B cell (primary cell): ENCODE data around the gene PCBP3. TPM values are rescaled to one million over a fixed set of nuclear protein-coding genes. Genes with fewer than 3 reads are reported as not detected.

ENCODE experiments used
- ATAC-seq: fragments of 200-7000 bp; cut with Tn5 transposase; one replicate; pipeline ENCODE4 v1.10.0; 2021; ENCODE audit warnings: low read depth, mild to moderate bottlenecking, moderate number of reproducible peaks, moderate library complexity
- CTCF ChIA-PET: fragments of 350-600 bp; sonication (Branson Sonifier 250); formaldehyde crosslinking; loops from one replicate; lab custom pipeline; 2021; ENCODE audit warnings: antibody characterized with exemption, inconsistent platforms; lab: Charles Lee
- POLR2A ChIA-PET: fragments of 350-600 bp; sonication (Branson Sonifier 250); formaldehyde crosslinking; loops from one replicate; lab custom pipeline; 2021; ENCODE audit warnings: antibody characterized with exemption; lab: Charles Lee
- DNase-seq: peaks from one replicate; pipeline ENCODE4 v3.0.0; 2013
- H2AFZ ChIP-seq: 2 replicates; pipeline ENCODE4 v1.6.1; 2012; ENCODE audit warnings: mild to moderate bottlenecking, low read depth, low read length; ENCODE audit not compliant: insufficient read depth, poor library complexity, severe bottlenecking
- H3K27ac ChIP-seq, 2 donors: 1 replicate in 1 of 2; 2 replicates in 1 of 2; pipeline ENCODE4 v1.5.1; 2012 to 2013; ENCODE audit warnings: low read length in 2 of 2, mild to moderate bottlenecking in 2 of 2, moderate library complexity in 1 of 2
- H3K27me3 ChIP-seq, 4 experiments: fragments of 200-600 bp in 1 of 4; sonication (generic) in 1 of 4; replicated peaks in 1 of 4; 1 replicate in 2 of 4; 2 replicates in 2 of 4; pipeline versions ENCODE4 v1.6.1 to v1.7.0; 2013 to 2016; ENCODE audit warnings: low read length in 3 of 4, mild to moderate bottlenecking in 2 of 4, mixed read lengths in 1 of 4, moderate library complexity in 1 of 4; ENCODE audit not compliant: insufficient read depth in 4 of 4, control insufficient read depth in 3 of 4; ENCODE audit errors: control extremely low read depth in 1 of 4
- H3K36me3 ChIP-seq, 2 experiments: replicated peaks in 1 of 2; 1 replicate in 1 of 2; 2 replicates in 1 of 2; pipeline versions ENCODE4 v1.6.1 to v1.7.1; 2013; ENCODE audit warnings: low read length in 1 of 2; ENCODE audit not compliant: insufficient read depth in 2 of 2, control insufficient read depth in 1 of 2; ENCODE audit errors: control extremely low read depth in 1 of 2, extremely low read depth in 1 of 2
- H3K4me1 ChIP-seq, 2 donors: fragments of 200-600 bp in 1 of 2; sonication (generic) in 1 of 2; 1 replicate in 1 of 2; 2 replicates in 1 of 2; pipeline versions ENCODE4 v1.5.1 to v1.6.1; 2013 to 2017; ENCODE audit warnings: low read length in 2 of 2; ENCODE audit not compliant: control insufficient read depth in 2 of 2, insufficient read depth in 2 of 2
- H3K4me2 ChIP-seq: replicated peaks from 2 replicates; pipeline ENCODE3; 2012; ENCODE audit warnings: mild to moderate bottlenecking, low read depth, low read length; ENCODE audit not compliant: poor library complexity, severe bottlenecking
- H3K4me3 ChIP-seq, 5 experiments: fragments of 200-600 bp in 1 of 5; sonication (generic) in 1 of 5; 1 replicate in 3 of 5; 2 replicates in 2 of 5; pipeline versions ENCODE4 v1.5.1 to v1.7.0; 2011 to 2016; ENCODE audit warnings: low read length in 4 of 5, mild to moderate bottlenecking in 4 of 5, low read depth in 2 of 5, control low read depth in 1 of 5, moderate library complexity in 1 of 5; ENCODE audit not compliant: insufficient read depth in 1 of 5; ENCODE audit errors: control extremely low read depth in 1 of 5, extremely low read depth in 1 of 5
- H3K79me2 ChIP-seq: fragments of 200-600 bp; sonication (generic); one replicate; pipeline ENCODE4 v1.6.0; 2016; ENCODE audit warnings: low read length; ENCODE audit not compliant: control insufficient read depth, insufficient read depth
- H3K9ac ChIP-seq: fragments of 200-600 bp; sonication (generic); 2 replicates; pipeline ENCODE4 v1.6.1; 2017; ENCODE audit warnings: mild to moderate bottlenecking, low read length, moderate library complexity
- H3K9me3 ChIP-seq, 3 donors: one replicate each; pipeline versions ENCODE4 v1.6.1 to v1.7.1; 2013; ENCODE audit warnings: low read length in 2 of 3; ENCODE audit not compliant: control insufficient read depth in 2 of 3, insufficient read depth in 1 of 3; ENCODE audit errors: control extremely low read depth in 1 of 3
- H4K20me1 ChIP-seq: 2 replicates; pipeline ENCODE4 v1.6.0; 2012; ENCODE audit warnings: mild to moderate bottlenecking, low read length; ENCODE audit not compliant: insufficient read depth, control insufficient read depth, poor library complexity, severe bottlenecking
- H3K27ac Mint-ChIP-seq: one replicate; pipeline ENCODE4 v1.8.0; 2021; ENCODE audit warnings: mixed read lengths
- H3K27me3 Mint-ChIP-seq: one replicate; pipeline ENCODE4 v1.8.0; 2021; ENCODE audit warnings: mixed read lengths
- H3K4me1 Mint-ChIP-seq: one replicate; pipeline ENCODE4 v1.8.0; 2021; ENCODE audit warnings: mixed read lengths
- H3K4me3 Mint-ChIP-seq: one replicate; pipeline ENCODE4 v1.8.0; 2021; ENCODE audit warnings: mixed read lengths
- H3K9me3 Mint-ChIP-seq: one replicate; pipeline ENCODE4 v1.8.0; 2022; ENCODE audit warnings: mixed read lengths; ENCODE audit not compliant: insufficient read depth
- CTCF ChIP-seq: fragments of 200-600 bp; IDR thresholded peaks from one replicate; pipeline ENCODE4 v1.8.0; 2022; ENCODE audit warnings: antibody characterized with exemption, mild to moderate bottlenecking
- EZH2 ChIP-seq: IDR thresholded peaks from 2 replicates; pipeline ENCODE4 v1.6.1; 2012; ENCODE audit warnings: borderline replicate concordance, low read depth, mild to moderate bottlenecking, moderate library complexity, low read length; ENCODE audit not compliant: insufficient read depth, poor library complexity, severe bottlenecking
- WGBS: methylation state at CpG from one replicate; pipeline ENCODE4 v1.1.5; 2013; ENCODE audit warnings: missing lambda C conversion rate; ENCODE audit not compliant: insufficient coverage; 5-methylcytosine and 5-hydroxymethylcytosine counted together
- intact Hi-C: fragments of 100-400 bp; cut with micrococcal nuclease; formaldehyde crosslinking; loops from one replicate; pipeline ENCODE4 v1.10.0; 2022
- polyA plus RNA-seq: library from polyadenylated mRNA; depleted of rRNA; stranded (reverse); fragments of >200 nt; gene quantifications from 2 replicates; pipeline ENCODE4 v1.2.3, GENCODE V29; 2012
- total RNA-seq, 2 donors: library from RNA; stranded (reverse); fragments of 120-200 nt in 1 of 2; gene quantifications; 1 replicate in 1 of 2; 2 replicates in 1 of 2; pipeline versions ENCODE4 v1.2.3 to v1.2.4, GENCODE V29; 2013 to 2022

The PCBP3 gene
- total and polyA plus RNA-seq, 2 donors (not counting 1 experiment from before 2014, with no cell fraction given): 0.45 to 2.7 TPM

GRCh38 chr21:45801989-45802388 lies 158.5 kb downstream of the PCBP3 start:
- ChIA-PET CTCF (no interaction called here), POLR2A (no interaction called here)
- Mint-ChIP-seq H3K9me3 (no peaks in the 10 kb centered on the region), H3K4me1 (no peaks in the 10 kb centered on the region), H3K27me3 (no peaks in the 10 kb centered on the region), H3K27ac (no peak overlapping the region), H3K4me3 (no peak overlapping the region)
- Histone ChIP-seq H3K9me3 (no peaks in the 10 kb centered on the region), H3K27me3 (no peaks in the 10 kb centered on the region), H4K20me1 (no peaks in the 10 kb centered on the region), H3K36me3 (no peaks in the 10 kb centered on the region), H3K4me3 (no peak overlapping the region), H3K4me1 (no peaks in the 10 kb centered on the region), H3K79me2 (no peaks in the 10 kb centered on the region), H3K4me2 (no peak overlapping the region), H2AFZ (no peak overlapping the region), H3K9ac (no peak overlapping the region), H3K27ac (no peak overlapping the region)
- DNase-seq (no peak), ATAC-seq (no peak)
- TF ChIP-seq CTCF: no peak
- no peak for TF ChIP-seq EZH2
- intact Hi-C loops: no loop called here
- WGBS: 91% methylated on average over 8 of the region's 8 CpGs

DNA sequence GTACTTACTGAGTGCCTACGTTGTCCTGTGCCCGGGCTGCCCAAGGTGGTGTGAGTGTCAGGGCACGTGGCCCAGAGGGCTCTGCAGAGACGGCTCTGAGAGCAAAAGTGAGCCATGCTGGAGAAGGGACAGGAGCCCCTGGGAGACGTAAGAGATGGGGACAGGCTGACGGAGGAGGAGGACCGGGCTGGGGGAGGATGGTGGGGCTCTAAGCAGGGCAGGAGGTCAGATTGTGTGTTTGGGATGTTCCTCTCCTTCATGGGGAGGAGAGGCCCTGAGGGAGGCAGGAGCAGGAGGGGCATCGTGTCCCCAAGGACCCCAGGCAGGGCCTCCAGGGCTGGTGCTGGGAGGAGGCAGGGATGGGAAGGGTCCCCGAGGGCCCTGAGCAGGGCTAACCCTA lies 158.9 kb downstream of the PCBP3 start:
- Mint-ChIP-seq H3K27ac (peak overlapping the region; percentile 37), H3K27me3 (no peaks in the 10 kb centered on the region), H3K4me3 (no peak overlapping the region), H3K9me3 (no peaks in the 10 kb centered on the region), H3K4me1 (no peaks in the 10 kb centered on the region)
- Histone ChIP-seq H2AFZ (no peak overlapping the region), H3K4me1 (no peaks in the 10 kb centered on the region), H3K4me2 (no peak overlapping the region), H4K20me1 (no peaks in the 10 kb centered on the region), H3K27me3 (no peaks in the 10 kb centered on the region), H3K9me3 (no peaks in the 10 kb centered on the region), H3K4me3 (no peak overlapping the region), H3K9ac (no peak overlapping the region), H3K36me3 (no peaks in the 10 kb centered on the region), H3K27ac (no peak overlapping the region), H3K79me2 (no peaks in the 10 kb centered on the region)
- DNase-seq (no peak), ATAC-seq (no peak)
- CTCF ChIA-PET: interaction anchor here (1.1 kb wide), 1 partner anchor 206 kb away, joined by 3 read pairs; no protein-coding TSS in a partner anchor
- POLR2A ChIA-PET: no interaction called here
- WGBS: 82% methylated on average over 8 of the region's 9 CpGs
- no peak for TF ChIP-seq EZH2
- TF ChIP-seq CTCF: no peak
- intact Hi-C loops: no loop called here
